ENCODE results near the gene PRKCH. TPM values are rescaled to one million over a fixed set of nuclear protein-coding genes. Genes with fewer than 3 reads are reported as not detected.
A peak's percentile ranks its signal among the peaks of the same experiment; 100 is the strongest.

PRKCH gene
- total and polyA plus RNA-seq, 2 donors (not counting 3 experiments of a cell fraction or from before 2014, with no cell fraction given), result 97.7 to 103 TPM

- H3K9ac ChIP-seq (replicated peaks; ENCODE audit: extremely low read depth, insufficient read depth, low read length), result no peak overlapping the region
- POLR2A ChIA-PET, result no interaction called here
- no peaks in the 10 kb centered on the region for H3K27me3 ChIP-seq (ENCODE audit: control insufficient read depth in 2 of 2, insufficient read depth in 2 of 2, low read length in 2 of 2)
- DNase-seq (ENCODE audit: low read depth, low spot score), result peak; percentile 73
- FAIRE-seq, result no peak
- TF ChIP-seq FOS (IDR thresholded peaks at IDR 0.05; ENCODE audit: borderline replicate concordance, insufficient read depth, low read length) (no peak), POLR2A (IDR thresholded peaks at IDR 0.05; ENCODE audit: low read depth, low read length) (no peak), MYC (IDR thresholded peaks at IDR 0.05; ENCODE audit: low read depth, low read length) (no peak), EZH2 (IDR thresholded peaks at IDR 0.05; ENCODE audit: borderline replicate concordance, low read depth, low read length, severe bottlenecking) (no peak), GATA2 (IDR thresholded peaks at IDR 0.05; ENCODE audit: insufficient read depth, insufficient read length, low read depth, low read length) (no peak), JUN (IDR thresholded peaks at IDR 0.05; ENCODE audit: borderline replicate concordance, insufficient read depth, insufficient read length, low read depth) (no peak), POLR2AphosphoS5 (IDR thresholded peaks at IDR 0.05; ENCODE audit: insufficient read depth, low read depth, low read length) (no peak)
- TF ChIP-seq, protein P1, sequence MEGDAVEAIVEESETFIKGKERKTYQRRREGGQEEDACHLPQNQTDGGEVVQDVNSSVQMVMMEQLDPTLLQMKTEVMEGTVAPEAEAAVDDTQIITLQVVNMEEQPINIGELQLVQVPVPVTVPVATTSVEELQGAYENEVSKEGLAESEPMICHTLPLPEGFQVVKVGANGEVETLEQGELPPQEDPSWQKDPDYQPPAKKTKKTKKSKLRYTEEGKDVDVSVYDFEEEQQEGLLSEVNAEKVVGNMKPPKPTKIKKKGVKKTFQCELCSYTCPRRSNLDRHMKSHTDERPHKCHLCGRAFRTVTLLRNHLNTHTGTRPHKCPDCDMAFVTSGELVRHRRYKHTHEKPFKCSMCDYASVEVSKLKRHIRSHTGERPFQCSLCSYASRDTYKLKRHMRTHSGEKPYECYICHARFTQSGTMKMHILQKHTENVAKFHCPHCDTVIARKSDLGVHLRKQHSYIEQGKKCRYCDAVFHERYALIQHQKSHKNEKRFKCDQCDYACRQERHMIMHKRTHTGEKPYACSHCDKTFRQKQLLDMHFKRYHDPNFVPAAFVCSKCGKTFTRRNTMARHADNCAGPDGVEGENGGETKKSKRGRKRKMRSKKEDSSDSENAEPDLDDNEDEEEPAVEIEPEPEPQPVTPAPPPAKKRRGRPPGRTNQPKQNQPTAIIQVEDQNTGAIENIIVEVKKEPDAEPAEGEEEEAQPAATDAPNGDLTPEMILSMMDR (IDR thresholded peaks at IDR 0.05; ENCODE audit: extremely low read depth in 1 of 2, insufficient read depth in 1 of 2, low read depth in 1 of 2, low read length in 2 of 2), result no peak
- TF ChIP-seq, protein P2, sequence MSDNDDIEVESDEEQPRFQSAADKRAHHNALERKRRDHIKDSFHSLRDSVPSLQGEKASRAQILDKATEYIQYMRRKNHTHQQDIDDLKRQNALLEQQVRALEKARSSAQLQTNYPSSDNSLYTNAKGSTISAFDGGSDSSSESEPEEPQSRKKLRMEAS (IDR thresholded peaks at IDR 0.05; ENCODE audit: insufficient read depth, insufficient read length), result no peak
- no TSS peak for BruUV-seq (replicated peaks)
- H3K4me3 ChIP-seq (replicated peaks in 1 of 3; ENCODE audit: insufficient read depth in 1 of 3, low read depth in 1 of 3, low read length in 3 of 3), result no peak overlapping the region
- no peaks in the 10 kb centered on the region for H4K20me1 ChIP-seq (replicated peaks; ENCODE audit: control insufficient read depth, extremely low read depth, insufficient read depth, low read length)
- H3K9me1 ChIP-seq (replicated peaks; ENCODE audit: control insufficient read depth, extremely low read depth, insufficient read depth, low read length), result no peaks in the 10 kb centered on the region
- H3K4me1 ChIP-seq (ENCODE audit: control insufficient read depth, extremely low read depth, insufficient read depth, low read length), result peaks cover 17% of the 10 kb centered on the region
- H3K9me3 ChIP-seq (replicated peaks; ENCODE audit: control insufficient read depth, insufficient read depth, low read length), result no peaks in the 10 kb centered on the region
- CTCF ChIA-PET, result interaction anchor here (1.2 to 1.4 kb wide), 2 partner anchors 11 to 27 kb away, joined by 3 to 6 read pairs; no protein-coding TSS in a partner anchor
- no peak overlapping the region for H3K4me2 ChIP-seq (ENCODE audit: insufficient read depth, low read length)
- intact Hi-C loops (cut with micrococcal nuclease), result loop anchor here (1.0 kb wide), 1 partner anchor 35 kb away; no protein-coding TSS in a partner anchor
- dilution Hi-C loops (cut with MboI; ENCODE audit: extremely low pct_ligation_motif_present, low sequenced_read_pairs), result no loop called here
- no peaks in the 10 kb centered on the region for H3K36me3 ChIP-seq (ENCODE audit: control insufficient read depth in 2 of 2, extremely low read depth in 1 of 2, insufficient read depth in 2 of 2, low read length in 2 of 2)
- H2AFZ ChIP-seq (ENCODE audit: low read depth, low read length), result peak overlapping the region; percentile 17
- no peaks in the 10 kb centered on the region for H3K79me2 ChIP-seq (ENCODE audit: control insufficient read depth, insufficient read depth, low read length)
- no peak overlapping the region for H3K27ac ChIP-seq (ENCODE audit: insufficient read depth, low read depth, low read length)
Observed at GRCh38 chr14:61596990-61597389, 275.6 kb downstream of the PRKCH start.
